Measurements from ENCODE around the gene PVR.
"Not testable (repeated sequence)": the region's sequence is repeated elsewhere in the genome, so short reads cannot be mapped to it uniquely, and the experiment has no call there.

Gene PVR, protein sequence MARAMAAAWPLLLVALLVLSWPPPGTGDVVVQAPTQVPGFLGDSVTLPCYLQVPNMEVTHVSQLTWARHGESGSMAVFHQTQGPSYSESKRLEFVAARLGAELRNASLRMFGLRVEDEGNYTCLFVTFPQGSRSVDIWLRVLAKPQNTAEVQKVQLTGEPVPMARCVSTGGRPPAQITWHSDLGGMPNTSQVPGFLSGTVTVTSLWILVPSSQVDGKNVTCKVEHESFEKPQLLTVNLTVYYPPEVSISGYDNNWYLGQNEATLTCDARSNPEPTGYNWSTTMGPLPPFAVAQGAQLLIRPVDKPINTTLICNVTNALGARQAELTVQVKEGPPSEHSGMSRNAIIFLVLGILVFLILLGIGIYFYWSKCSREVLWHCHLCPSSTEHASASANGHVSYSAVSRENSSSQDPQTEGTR

DNA sequence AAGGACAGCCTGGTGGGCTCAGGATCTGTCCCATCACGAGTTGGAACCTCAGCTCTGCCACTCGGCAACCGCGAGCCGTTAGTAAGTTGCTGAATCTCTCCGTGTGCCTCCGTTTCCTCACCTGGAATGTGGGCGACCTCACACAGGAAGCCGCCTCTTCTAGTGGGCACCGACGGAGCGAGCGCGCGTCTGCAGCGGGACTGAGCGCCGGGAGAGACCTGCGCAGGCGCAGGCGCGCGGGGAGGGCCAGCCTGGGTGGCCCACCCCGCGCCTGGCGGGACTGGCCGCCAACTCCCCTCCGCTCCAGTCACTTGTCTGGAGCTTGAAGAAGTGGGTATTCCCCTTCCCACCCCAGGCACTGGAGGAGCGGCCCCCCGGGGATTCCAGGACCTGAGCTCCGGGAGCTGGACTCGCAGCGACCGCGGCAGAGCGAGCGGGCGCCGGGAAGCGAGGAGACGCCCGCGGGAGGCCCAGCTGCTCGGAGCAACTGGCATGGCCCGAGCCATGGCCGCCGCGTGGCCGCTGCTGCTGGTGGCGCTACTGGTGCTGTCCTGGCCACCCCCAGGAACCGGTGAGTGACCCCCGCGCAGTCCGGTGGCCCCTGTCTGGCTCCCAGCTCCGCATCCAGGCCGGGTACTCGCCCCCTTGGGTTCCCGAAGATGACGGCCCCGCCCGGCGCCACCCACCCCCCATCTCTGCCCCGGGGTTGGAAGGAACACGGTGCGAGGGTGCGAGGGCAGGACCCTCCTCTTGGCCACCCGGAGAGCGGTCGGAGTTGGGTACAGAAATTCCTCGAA is at the start of gene PVR:
PVR (plus strand) TSS at position 306 of the 797 bp plus-strand sequence; CDS start at position 493, 187 bp downstream.
- DNase-seq: peak; percentile 65

DNA sequence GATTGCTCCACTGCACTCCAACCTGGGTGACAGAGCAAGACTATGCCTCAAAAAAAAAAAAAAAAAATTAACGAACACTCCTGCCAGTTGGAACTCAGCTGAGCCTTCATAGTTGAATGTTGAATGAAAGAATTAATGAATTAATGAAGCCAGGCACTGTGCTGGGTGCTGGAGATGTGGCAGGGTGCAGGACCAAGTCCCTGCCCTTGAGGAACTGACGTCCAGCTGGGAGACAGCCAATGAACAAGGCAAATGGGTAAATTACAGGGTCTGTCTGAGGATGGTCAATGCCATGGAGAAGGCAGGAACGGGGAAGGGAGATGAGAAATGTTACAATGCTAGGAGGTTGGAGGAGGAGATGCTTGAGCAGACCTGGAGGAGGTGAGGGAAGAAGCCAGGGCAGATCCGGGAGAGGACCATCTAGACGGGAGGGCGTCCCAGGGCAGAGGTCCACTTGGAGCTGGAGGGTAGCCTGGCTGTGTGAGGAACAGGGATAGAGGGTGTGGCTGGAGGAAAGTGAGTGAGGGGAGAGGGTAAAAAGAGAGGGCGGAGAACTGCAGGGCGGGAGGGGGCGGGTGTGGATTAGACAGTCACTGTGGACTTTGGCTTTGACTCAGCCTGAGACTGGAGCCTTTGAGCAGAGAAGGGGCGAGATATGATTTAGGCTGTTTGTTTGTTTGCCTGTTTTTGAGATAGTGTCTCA is 47.1 kb upstream of the PVR start:
- DNase-seq: no peak

DNA sequence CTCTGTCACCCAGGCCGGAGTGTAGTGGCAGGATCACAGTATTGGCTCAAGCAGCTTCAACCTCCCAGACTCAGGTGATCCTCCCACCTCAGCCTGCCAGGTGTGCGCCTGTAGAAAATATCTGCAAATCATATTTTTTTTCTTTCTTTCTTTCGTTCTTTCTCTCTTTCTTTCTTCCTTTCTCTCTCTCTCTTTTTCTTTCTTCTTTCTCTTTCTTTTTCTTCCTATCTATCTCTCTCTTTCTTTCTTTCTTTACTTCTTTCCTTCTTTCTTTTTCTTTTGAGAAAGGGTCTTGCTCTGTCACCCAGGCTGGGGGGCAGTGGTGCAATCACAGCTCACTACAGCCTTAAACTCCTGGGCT is 46.6 kb upstream of the PVR start:
- no peak for DNase-seq

DNA sequence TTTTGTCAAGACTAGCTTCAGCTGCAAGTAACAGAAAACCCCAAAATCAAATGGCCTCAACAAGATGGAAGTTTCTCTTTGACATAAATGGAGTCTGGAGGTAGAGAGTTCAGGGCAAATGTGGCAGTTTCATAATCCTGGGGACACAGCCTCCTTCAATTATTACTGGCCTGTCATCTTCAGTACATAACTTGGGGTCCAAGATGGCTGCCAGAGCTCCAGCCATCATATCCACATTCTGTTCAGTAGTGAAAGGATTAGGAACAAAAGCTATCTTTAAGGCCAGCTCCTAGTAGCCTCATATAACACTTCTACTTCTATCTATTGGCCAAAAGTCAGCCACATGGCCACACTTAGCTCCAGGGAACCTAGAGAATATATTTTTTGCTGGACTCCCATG is 45.4 kb upstream of the PVR start:
- no peak for DNase-seq

DNA sequence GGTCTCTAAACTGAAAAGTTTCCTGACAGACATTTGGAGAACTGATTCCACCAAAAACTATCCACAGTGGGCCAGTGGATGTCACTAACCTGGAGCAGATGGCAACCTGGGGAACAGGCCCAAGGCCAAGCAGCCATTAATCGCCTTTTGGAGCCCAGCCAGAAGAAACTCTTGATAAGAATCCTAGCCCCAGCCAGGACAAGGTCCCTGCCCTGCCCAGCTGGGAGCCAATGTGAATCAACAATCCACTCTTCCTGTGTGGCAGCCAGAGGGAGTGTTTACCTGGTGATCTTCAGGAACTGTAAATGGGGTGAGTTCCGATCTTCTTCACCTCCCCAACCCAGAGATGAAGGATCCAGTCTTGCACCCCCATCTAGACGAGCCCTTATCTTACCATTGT is 44.8 kb upstream of the PVR start:
- DNase-seq: no peak

DNA sequence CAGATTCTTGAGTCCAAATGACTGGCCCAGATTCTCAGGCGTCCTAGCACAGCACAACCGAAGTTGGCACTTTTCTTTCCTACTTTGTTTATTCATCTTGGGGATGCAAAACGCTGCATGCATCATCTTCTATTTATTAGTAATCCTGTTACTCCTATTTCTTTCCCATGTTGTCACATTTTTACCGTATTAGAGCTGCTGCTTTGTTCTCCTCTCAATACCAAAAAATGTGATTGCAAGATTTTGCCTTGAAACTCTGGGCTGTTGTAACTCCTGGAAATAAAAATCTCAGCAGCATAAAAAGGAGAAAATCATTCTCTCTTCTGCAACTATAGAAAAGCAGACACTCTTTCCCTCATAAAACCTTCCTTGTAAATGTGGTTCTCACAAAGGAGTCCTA is 43.2 kb upstream of the PVR start:
- no peak for DNase-seq

DNA sequence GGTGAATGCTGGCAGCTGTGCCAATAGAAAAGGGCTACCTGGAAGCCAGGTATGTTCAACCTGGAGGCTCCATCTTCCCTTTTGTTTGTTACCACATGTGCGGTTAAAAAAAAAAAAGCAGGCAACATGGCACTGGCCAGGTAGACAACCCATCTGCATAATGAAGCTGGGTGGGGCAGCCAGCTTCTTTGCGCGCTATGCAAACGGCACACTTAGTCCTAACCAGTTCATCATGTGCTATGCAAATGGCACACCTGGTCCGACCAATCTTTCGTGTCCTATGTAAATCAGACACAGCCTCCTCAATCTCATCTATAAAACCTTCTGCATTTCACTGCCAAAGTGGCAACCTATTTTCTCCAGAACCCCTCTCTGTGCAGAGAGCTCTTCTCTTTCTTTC is 41.6 kb upstream of the PVR start:
- DNase-seq: no peak

DNA sequence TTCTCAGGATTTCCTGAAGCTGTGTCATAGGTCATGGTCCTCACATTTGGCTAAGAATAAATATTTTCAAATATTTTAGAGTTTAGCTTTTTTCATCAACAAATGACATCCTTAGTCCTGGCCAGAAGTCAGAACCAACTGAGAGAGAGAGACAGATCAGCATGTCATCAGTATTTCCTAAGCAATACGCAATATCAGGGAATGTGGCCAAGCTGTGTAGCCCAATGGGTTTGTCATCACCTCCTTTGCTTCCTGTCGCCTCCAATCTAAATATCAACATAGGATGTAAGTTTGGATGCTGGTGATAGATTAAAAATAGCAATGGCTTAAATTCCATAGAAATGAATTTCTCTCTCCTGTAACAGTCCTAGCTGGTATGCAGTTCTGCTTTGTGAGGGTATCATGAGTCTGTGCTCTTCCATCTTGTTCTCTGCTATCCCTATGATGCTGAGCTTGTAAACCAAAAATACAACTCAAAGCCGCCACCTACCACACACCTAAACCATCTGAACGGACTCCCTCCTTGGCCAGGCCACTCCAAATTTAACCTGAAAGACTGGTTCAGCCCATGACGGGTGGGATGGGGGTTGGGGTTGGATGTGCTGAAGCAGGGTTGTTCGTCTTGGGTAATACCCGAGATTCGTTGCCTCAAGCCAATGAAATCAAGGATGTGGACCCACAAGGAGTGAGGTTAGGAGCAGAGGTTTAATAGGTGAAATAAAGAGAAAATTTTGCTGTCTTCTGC is 40.3 kb upstream of the PVR start:
- no peak for DNase-seq

DNA sequence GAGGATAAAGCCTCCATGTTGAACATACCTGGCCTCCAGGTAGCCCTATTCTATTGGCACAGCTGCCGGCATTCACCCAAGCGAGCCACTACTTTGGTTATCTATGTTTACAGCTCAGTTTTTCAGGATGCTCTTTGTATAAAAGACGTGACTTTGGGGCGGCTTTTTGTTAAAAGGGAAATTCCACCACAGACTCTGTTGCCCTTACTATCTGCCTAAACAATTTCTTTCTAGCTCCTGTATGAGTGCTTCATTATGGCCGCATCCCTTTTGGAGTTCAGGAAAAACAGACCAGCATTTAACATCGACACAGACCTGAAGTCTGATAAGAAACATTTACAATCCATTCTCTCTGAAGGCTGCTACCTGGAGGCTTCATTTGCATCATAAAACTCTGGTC is 39.5 kb upstream of the PVR start:
- DNase-seq: no peak

DNA sequence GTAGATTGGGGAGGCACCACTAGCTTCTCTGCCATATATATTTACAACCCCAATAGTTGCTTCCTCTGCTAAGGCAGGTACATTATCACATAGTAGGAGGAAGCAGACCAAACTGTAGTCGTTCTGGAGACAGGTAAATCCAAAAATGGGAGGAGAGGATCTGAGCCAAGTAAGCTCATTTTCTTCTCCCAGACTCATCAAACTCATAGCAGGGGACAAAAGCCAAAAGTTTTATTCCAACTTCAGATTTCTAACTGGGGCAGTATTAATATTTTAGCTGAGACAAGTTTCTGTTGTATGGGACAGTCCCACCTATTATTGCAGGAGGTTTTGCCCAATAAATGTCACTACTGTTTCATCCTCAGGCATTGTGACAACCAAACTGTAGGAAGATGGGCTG is 38.2 kb upstream of the PVR start:
- DNase-seq: no peak

DNA sequence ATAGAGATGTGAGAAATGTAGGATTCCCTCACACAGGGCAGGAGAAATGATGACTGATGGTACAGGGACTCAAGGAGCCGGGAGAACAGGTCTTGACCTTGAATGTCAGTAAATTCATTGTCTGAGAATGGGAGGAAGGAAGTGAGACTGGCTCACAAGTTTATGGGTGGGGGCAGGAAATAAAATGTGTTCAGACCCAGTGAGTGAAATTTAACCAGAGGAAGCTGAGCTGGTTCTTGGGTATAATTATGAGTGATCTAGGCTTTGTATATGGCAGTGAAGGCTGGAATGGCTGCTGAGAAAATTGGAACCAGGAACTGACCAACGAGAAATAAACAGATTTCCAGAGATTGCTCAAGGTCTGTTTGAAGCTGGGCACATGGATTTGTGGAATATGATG is 36.7 kb upstream of the PVR start:
- DNase-seq: peak; percentile 30

DNA sequence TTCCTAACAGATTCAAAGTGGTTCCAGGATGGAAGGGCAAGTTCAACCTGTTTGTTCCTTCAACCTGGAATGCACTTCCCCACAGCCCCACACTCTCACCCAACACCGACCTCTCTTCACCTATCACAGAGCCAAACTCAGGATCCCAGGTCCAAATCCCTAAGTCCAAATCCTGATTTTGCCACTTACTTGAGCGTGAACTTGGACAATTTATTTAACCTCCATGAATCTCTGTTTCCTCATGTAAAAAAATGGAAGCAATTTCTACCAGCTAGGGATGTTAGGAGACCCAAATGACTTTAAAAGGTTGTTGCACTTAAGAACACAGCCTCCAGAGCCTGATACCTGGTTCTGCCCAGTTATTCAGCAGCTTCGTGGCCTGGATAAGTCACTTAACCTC is 35.8 kb upstream of the PVR start:
- DNase-seq: no peak

DNA sequence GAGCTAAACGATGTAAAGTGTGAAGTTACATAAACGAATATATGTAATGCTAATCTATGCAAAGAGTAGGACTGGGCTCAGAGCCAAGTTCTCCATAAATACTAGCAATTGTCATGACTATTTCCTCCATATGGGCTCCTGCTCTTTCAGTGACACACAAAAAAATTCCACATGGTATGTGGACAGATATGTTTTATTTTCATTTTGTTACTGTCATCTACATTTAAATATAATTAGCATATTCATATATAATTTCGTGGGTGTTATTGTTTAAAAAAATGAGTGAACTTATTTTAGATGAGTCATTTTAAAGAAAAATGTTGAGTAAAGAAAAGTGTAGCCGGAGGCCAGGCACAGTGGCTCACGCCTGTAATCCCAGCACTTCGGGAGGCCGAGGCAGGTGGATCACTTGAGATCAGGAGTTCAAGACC is 35.3 kb upstream of the PVR start:
- DNase-seq: no peak

DNA sequence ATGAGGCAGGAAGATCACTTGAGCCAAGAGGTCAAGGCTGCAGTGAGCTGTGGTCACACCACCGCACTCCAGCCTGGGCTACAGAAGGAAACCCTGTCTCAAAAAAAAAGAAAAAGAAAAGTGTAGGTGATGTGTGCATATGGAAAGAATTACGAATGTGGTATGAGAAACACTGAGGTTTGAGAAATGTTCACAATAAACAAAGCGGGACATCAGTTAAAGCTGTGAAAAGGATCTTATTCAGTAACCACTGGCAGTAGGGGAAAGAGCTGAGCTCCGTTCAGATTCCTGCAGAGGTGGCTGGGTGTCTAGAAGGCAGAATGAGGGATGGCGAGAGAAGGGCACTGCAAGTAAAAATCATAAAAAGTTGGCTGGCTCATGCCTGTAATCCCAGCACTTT is 34.5 kb upstream of the PVR start:
- no peak for DNase-seq

DNA sequence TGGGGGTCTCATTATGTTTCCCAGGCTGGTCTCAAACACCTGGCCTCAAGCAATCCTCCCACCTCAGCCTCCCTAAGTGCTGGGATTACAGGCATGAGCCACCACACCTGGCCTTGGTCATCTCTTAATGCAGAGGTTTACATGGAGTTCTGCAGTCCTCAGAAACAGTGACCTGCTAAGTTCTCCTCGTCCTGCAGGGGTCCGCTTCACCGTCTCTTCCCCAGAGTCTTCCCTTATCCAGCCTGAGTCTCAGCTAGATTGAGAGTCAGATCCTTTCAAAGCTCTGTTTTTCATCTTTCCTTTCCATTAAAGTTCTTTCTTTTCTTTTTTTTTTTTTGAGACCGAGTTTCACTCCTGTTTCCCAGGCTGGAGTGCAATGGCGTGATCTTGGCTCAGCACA is 33.2 kb upstream of the PVR start:
- DNase-seq: not testable (repeated sequence)

DNA sequence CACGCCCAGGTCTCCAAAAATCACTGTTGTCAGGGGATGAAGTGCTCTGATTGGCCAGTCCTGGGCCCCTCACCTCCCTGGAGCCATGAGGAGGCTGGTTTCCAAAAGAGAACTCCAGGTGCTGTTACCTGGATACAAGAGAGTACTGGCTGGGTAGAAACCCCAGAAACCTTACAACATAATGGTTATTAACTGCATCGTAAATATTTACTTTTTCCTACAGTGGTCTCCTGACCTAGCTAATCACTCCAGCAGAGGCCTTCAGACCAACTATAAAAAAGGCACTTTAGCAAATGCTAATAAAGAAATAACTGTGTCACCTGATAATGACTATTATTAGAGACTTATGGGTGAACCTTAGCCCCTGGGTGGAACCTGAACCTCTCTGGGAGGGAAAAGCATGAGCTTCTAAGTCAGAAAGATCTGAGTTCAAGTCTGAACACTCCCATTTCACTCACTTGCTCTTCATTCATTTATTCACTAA is 31.9 kb upstream of the PVR start:
- no peak for DNase-seq

DNA sequence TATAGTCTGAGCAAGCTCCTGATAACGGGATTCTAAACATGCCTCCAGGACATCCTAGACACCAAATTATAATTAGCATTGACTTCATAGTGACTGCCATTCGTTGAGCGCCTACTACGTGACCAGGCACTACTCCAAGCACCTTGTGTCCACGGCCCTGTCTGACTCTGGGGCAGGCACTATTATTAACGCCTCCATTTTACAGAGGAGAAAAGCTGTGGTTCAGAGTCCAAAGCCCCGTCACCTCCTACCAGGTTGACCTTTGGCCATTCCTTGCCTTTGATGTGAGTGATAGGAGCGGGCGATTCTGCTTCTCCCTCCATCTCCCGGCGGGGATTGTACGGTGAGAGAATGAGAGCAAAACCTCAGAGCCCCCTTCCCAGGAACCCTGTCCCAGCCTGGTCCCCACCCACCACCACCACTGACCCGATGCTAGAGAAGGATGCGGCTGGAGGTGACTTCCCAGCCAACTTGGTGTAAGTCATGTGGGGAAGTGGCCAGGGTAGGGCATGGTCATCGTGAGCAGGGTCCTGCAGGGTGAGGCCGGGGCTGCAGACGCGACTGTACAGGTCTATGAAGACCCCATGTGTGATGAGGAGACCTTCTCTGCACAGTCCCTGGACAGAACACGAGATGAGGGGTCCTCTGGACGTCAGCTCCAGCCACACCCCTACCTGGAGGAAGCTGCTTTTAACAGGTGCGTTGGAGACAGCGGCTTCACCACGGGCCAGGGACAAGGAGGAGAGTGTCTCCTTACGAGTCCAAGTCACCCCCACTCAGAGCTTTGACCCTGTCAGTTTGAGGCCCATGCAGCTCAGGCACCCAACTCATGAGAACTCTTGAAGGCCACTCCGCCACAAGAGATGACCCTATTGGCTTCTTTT is 30.2 kb upstream of the PVR start, which contains the start of gene IGSF23:
IGSF23 (plus strand) TSS at position 269 of the 884 bp plus-strand sequence; CDS start at position 352, 83 bp downstream.
- no peak for DNase-seq

DNA sequence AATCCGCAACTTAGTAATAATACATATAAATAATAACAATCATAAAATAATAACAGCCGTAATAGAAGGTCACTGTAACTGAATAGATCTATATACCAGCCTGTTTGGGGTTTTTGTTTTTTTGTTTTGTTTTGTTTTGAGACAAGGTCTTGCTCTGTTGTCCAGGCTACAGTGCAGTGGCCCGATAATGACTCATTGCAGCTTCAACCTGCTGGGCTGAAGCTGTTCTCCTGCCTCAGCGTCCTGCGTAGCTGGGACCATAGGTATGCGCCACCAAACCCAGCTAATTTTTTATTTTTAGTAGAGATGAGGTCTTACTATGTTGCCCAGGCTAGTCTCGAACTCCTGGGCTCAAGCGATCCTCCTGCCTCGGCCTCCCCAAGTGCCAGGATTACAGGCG is 29.4 kb upstream of the PVR start:
- DNase-seq: no peak

DNA sequence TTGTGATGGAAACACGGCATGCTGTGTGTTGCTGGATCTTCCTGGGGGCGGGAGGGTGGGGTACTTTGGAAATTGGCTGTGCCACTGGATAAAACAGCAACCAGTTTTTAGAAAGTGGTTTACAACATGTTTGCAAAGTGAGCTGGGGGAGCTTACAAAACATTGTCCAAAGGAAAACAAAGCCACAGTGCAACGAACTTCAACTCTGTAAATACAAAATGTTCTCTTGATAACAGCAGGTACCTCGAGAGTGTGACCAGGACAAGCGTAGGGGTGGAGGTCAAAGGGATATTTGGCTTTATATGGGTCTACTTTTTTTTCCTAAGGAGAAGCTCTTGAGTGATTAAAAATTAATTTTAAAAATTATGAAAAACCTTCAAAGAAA is 27.9 kb upstream of the PVR start:
- DNase-seq: no peak

DNA sequence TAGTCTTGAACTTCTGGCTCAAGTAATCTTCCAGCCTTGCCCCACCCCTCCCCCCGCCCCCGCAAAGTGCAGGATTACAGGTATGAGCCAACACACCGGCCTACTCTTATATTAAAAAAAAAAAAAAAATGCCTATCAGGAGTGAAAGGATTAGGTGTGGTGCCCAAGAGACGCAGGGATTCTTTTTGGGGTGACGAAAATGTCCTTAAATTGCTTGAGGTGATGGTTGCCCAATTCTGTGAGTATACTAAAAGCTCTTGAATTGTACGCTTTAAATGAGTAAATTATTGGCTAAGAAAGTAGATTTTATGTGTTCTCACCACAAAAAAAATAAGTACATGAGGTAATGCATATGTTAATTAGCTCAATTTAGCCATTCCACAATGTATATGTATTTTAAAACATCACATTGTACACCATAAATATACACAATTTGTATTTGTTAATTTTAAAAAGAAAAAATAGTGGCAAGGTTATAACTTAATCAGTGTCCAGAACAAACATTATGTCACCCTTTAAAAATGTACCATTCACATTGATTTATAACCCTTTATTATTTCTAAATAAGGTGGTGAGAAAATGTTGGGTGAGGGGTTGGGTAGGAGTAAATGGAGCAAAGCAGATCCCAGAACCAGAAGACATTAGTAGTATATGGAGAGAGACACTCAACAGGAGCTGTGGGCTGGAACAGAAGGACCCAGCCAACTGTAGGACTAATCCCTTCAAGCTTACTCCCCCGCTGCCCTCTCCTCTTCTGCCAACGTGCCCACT is 26.4 kb upstream of the PVR start:
- DNase-seq: no peak

Measured in KG1 (cell line).